HepG2 (cell line): ENCODE data around the gene ARHGAP23. TPM values are rescaled to one million over a fixed set of nuclear protein-coding genes. Genes with fewer than 3 reads are reported as not detected.

Experiments used
- ATAC-seq: fragments of 200-7000 bp; cut with Tn5 transposase; 3 replicates; pipeline ENCODE4 v1.9.1; 2020; ENCODE audit warnings: mild to moderate bottlenecking, moderate library complexity
- BruUV-seq: library from RNA; stranded (reverse); fragments of 400-500 nt; replicated peaks from 2 replicates; lab custom pipeline; 2021; lab: Mats Ljungman, UMichigan
- CTCF ChIA-PET: fragments of 300-600 bp; formaldehyde crosslinking; extraction: SDS; loops from one replicate; lab custom pipeline; 2021; ENCODE audit warnings: low total read pairs, inconsistent platforms, low intra/inter-chr PET ratio; lab: Yijun Ruan, JAX
- POLR2A ChIA-PET: fragments of 350-600 bp; sonication (Branson Sonifier 250); formaldehyde crosslinking; loops from one replicate; lab custom pipeline; 2020; ENCODE audit warnings: antibody characterized with exemption, inconsistent platforms; lab: Yijun Ruan, JAX
- DNase-seq: peaks from one replicate; pipeline ENCODE4 v3.0.0-alpha.2; 2015; ENCODE audit warnings: low spot score
- FAIRE-seq: peaks from 3 replicates; lab custom pipeline; 2011; peaks lifted over from hg19 to GRCh38; lab: Jason Lieb, UNC
- H2AFZ ChIP-seq: one replicate; pipeline ENCODE4 v1.6.1; 2011; ENCODE audit warnings: low read length, inconsistent platforms
- H3K27ac ChIP-seq: fragments of 300-600 bp; 3 replicates; pipeline ENCODE4 v1.8.0; 2011; ENCODE audit warnings: mixed run types, mild to moderate bottlenecking, mixed read lengths, low read length, inconsistent platforms; ENCODE audit not compliant: insufficient read depth; ENCODE audit errors: extremely low read length
- H3K27me3 ChIP-seq, 2 experiments: fragments of 200-600 bp in 1 of 2; 2 replicates in 1 of 2; 3 replicates in 1 of 2; pipeline versions ENCODE4 v1.6.0 to v1.8.0; 2011; ENCODE audit warnings: low read length in 2 of 2, mild to moderate bottlenecking in 2 of 2, moderate library complexity in 2 of 2, inconsistent platforms in 1 of 2; ENCODE audit not compliant: insufficient read depth in 2 of 2, control insufficient read depth in 1 of 2
- H3K36me3 ChIP-seq, 2 experiments: fragments of 200-600 bp in 1 of 2; replicated peaks in 1 of 2; 2 replicates in 1 of 2; 3 replicates in 1 of 2; pipeline versions ENCODE4 v1.5.1 to v1.8.0; 2011; ENCODE audit warnings: low read length in 2 of 2, inconsistent platforms in 1 of 2; ENCODE audit not compliant: insufficient read depth in 2 of 2, control insufficient read depth in 1 of 2
- H3K4me1 ChIP-seq: 2 replicates; pipeline ENCODE4 v1.5.1; 2012; ENCODE audit warnings: low read length, inconsistent platforms; ENCODE audit not compliant: insufficient read depth
- H3K4me2 ChIP-seq: 2 replicates; pipeline ENCODE4 v1.6.0; 2011; ENCODE audit warnings: low read depth, low read length, inconsistent platforms
- H3K4me3 ChIP-seq, 3 experiments: fragments of 200-600 bp in 1 of 3; sonication (generic), shearing (Covaris generic) in 1 of 3; replicated peaks in 1 of 3; 2 replicates each; pipeline ENCODE4 v1.5.1; 2011 to 2016; ENCODE audit warnings: low read length in 3 of 3, inconsistent platforms in 2 of 3, low read depth in 2 of 3, mild to moderate bottlenecking in 2 of 3, control low read depth in 1 of 3, mixed read lengths in 1 of 3; ENCODE audit not compliant: insufficient read depth in 1 of 3
- H3K79me2 ChIP-seq: one replicate; pipeline ENCODE4 v1.6.1; 2011; ENCODE audit warnings: low read length, inconsistent platforms; ENCODE audit not compliant: insufficient read depth
- H3K9ac ChIP-seq: 2 replicates; pipeline ENCODE4 v1.6.0; 2011; ENCODE audit warnings: mild to moderate bottlenecking, low read depth, low read length, inconsistent platforms; ENCODE audit not compliant: insufficient read depth
- H3K9me3 ChIP-seq: 2 replicates; pipeline ENCODE4 v1.5.1; 2012; ENCODE audit warnings: mild to moderate bottlenecking, low read length
- H4K20me1 ChIP-seq: 2 replicates; pipeline ENCODE4 v1.6.0; 2011; ENCODE audit warnings: inconsistent platforms, mild to moderate bottlenecking, low read length, moderate library complexity; ENCODE audit not compliant: insufficient read depth
- EED ChIP-seq: sonication (generic); formaldehyde crosslinking; IDR thresholded peaks from 2 replicates; pipeline ENCODE4 v1.5.0; 2020; ENCODE audit warnings: mild to moderate bottlenecking, missing genetic modification reagents
- GABPA ChIP-seq, 2 experiments: IDR thresholded peaks; 2 replicates each; pipeline ENCODE4 v1.6.1; 2011 to 2016; ENCODE audit warnings: low read depth in 2 of 2, low read length in 1 of 2, missing biosample characterization in 1 of 2, missing genetic modification characterization in 1 of 2
- HNRNPL ChIP-seq: fragments of 200-400 bp; formaldehyde crosslinking; IDR thresholded peaks from 2 replicates; pipeline ENCODE4 v1.6.1; 2017; ENCODE audit warnings: mild to moderate bottlenecking, low read depth, low read length
- RBM39 ChIP-seq: fragments of 200-400 bp; formaldehyde crosslinking; IDR thresholded peaks from one replicate; pipeline ENCODE4 v1.6.1; 2018; ENCODE audit warnings: antibody characterized with exemption, mild to moderate bottlenecking, low read depth, low read length; ENCODE audit not compliant: poor library complexity, severe bottlenecking
- RXRB ChIP-seq: IDR thresholded peaks from 2 replicates; pipeline ENCODE4 v1.6.1; 2016; ENCODE audit warnings: borderline replicate concordance, missing genetic modification reagents, missing compliant biosample characterization
- SMARCC2 ChIP-seq: fragments of 450-650 bp; IDR thresholded peaks from 2 replicates; pipeline ENCODE4 v1.6.1; 2017; ENCODE audit warnings: antibody characterized with exemption, mild to moderate bottlenecking
- ZNF678 ChIP-seq: sonication (generic); formaldehyde crosslinking; IDR thresholded peaks from 2 replicates; pipeline ENCODE4 v1.4.0; 2020; ENCODE audit warnings: mild to moderate bottlenecking, missing genetic modification reagents
- ZNF883 ChIP-seq: sonication (generic); formaldehyde crosslinking; IDR thresholded peaks from 2 replicates; pipeline ENCODE4 v1.5.1; 2020; ENCODE audit warnings: mild to moderate bottlenecking, missing genetic modification reagents; ENCODE audit errors: not compliant biosample characterization
- WGBS: methylation state at CpG from one replicate; pipeline ENCODE4 v1.1.6; 2017; ENCODE audit warnings: low lambda C conversion rate; 5-methylcytosine and 5-hydroxymethylcytosine counted together
- in situ Hi-C: cut with HindIII; loops from 2 replicates; pipeline ENCODE4 v1.10.0; 2017; ENCODE audit warnings: low pct_unique_long_range_greater_than_20kb; ENCODE audit not compliant: extremely low pct_ligation_motif_present
- intact Hi-C: fragments of 100-400 bp; cut with micrococcal nuclease; formaldehyde crosslinking; loops from one replicate; pipeline ENCODE4 v1.10.0; 2022; ENCODE audit not compliant: unreplicated experiment
- polyA plus RNA-seq, 8 experiments: library from polyadenylated mRNA; depleted of rRNA in 3 of 8; stranded (reverse) in 7 of 8; unstranded in 1 of 8; fragments of >200 nt; fragmentation: Illumina TruSeq in 4 of 8; extraction: Trizol in 4 of 8; gene quantifications; 2 replicates each; pipeline versions ENCODE4 v1.2.1 to v1.2.3, GENCODE V29; 2011 to 2016; ENCODE audit warnings: low read depth in 4 of 8, missing spikeins in 1 of 8, mixed read lengths in 1 of 8; ENCODE audit not compliant: insufficient read depth in 1 of 8
- total RNA-seq, 5 experiments: library from RNA; depleted of rRNA; stranded (reverse); fragments of >200 nt; fragmentation: Illumina TruSeq; extraction: Trizol; gene quantifications; 2 replicates each; pipeline ENCODE4 v1.2.3, GENCODE V29; 2016; ENCODE audit warnings: low read depth in 1 of 5
- TF ChIP-seq, protein P1 (sequence below): sonication (generic); formaldehyde crosslinking; IDR thresholded peaks from 2 replicates; pipeline ENCODE4 v1.4.0; 2020; ENCODE audit warnings: missing genetic modification reagents

The ARHGAP23 gene
- total and polyA plus RNA-seq, 2 of the 13 experiments (the other 11 are each of a cell fraction or from before 2014, with no cell fraction given), result 0.03 TPM; not detected in 1

DNA sequence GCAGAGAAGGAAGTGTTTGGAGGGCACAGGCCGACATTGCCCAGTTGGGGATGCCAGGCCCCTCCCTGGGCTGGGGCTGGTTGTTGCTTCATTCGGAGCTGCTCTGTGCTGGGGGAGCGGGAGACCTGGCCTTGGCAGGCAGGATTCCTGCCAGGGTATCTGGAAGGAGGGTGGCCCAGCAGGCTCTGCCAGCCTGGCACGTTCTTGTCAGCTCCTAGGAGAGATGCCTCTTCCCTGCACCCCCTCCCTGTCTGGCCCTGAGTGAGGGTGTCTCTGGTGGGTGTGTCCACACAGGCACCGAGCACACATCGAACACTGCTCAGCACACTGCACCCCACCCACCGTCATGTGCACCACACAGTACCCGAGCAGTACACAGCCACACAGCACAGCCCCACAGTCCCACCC, 35.2 kb downstream of the ARHGAP23 start (continued):
- TF ChIP-seq EED (CRISPR knock-in tag) (no peak), SMARCC2 (no peak), RBM39 (no peak)

- BruUV-seq, result no TSS peak
- ChIA-PET POLR2A (no interaction called here), CTCF (no interaction called here)
- FAIRE-seq, result no peak
- WGBS, result 47% methylated on average over 7 of the region's 9 CpGs
- intact Hi-C loops, result no loop called here
- H3K27ac ChIP-seq, result no peak overlapping the region
- DNase-seq, result no peak
- no peak for ATAC-seq
- H3K4me2 ChIP-seq, result no peak overlapping the region
- H3K9me3 ChIP-seq, result no peaks in the 10 kb centered on the region
- H3K4me3 ChIP-seq, result no peak overlapping the region
- in situ Hi-C loops, result no loop called here
- H3K4me1 ChIP-seq, result no peaks in the 10 kb centered on the region
- TF ChIP-seq ZNF883, result no peak
- 0 out of 2 replicates have a peak, but pooled peaks have one; percentile 26 for TF ChIP-seq HNRNPL
- no peak for TF ChIP-seq RXRB (CRISPR knock-in tag)
- no peak for TF ChIP-seq GABPA (IDR thresholded peaks at IDR 0.05; ENCODE audit: low read depth, low read length)
- no peak for TF ChIP-seq GABPA (CRISPR knock-in tag; IDR thresholded peaks at IDR 0.05; ENCODE audit: low read depth)
- TF ChIP-seq, protein P1, sequence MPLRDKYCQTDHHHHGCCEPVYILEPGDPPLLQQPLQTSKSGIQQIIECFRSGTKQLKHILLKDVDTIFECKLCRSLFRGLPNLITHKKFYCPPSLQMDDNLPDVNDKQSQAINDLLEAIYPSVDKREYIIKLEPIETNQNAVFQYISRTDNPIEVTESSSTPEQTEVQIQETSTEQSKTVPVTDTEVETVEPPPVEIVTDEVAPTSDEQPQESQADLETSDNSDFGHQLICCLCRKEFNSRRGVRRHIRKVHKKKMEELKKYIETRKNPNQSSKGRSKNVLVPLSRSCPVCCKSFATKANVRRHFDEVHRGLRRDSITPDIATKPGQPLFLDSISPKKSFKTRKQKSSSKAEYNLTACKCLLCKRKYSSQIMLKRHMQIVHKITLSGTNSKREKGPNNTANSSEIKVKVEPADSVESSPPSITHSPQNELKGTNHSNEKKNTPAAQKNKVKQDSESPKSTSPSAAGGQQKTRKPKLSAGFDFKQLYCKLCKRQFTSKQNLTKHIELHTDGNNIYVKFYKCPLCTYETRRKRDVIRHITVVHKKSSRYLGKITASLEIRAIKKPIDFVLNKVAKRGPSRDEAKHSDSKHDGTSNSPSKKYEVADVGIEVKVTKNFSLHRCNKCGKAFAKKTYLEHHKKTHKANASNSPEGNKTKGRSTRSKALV (CRISPR knock-in tag), result no peak
- TF ChIP-seq ZNF678, result no peak
- TF ChIP-seq, all 625 proteins: peak for 1
- Histone ChIP-seq H3K79me2 (no peaks in the 10 kb centered on the region), H4K20me1 (peaks cover 2% of the 10 kb centered on the region; the same call in 1 of the 2 replicates), H3K27me3 (peaks cover 34 to 94% of the 10 kb centered on the region in 2 experiments; a peak in 4 of 5 replicates), H3K9ac (no peak overlapping the region), H2AFZ (no peak overlapping the region), H3K36me3 (no peaks in the 10 kb centered on the region)
Measured at GRCh38 chr17:38464251-38464722, 36.0 kb downstream of the ARHGAP23 start.
